Gastrocnemius medialis (tissue), 4 donors: ENCODE results near the gene SLC26A8. TPM values are rescaled to one million over a fixed set of nuclear protein-coding genes. Genes with fewer than 3 reads are reported as not detected.
"Not testable (repeated sequence)": the region's sequence is repeated elsewhere in the genome, so short reads cannot be mapped to it uniquely, and the experiment has no call there.

ENCODE experiments used
- ATAC-seq, 2 donors: fragments of 150-250 bp; one replicate each; pipeline ENCODE4 v1.9.1; 2016
- DNase-seq, 2 donors: peaks; one replicate each; pipeline ENCODE4 v3.0.0-alpha.2; 2019
- H3K27ac ChIP-seq, 4 donors: fragments of 200-600 bp; sonication (generic); 1 replicate in 1 of 4; 2 replicates in 3 of 4; pipeline ENCODE4 v1.5.1; 2016 to 2018; ENCODE audit warnings: mild to moderate bottlenecking in 2 of 4, moderate library complexity in 1 of 4
- H3K27me3 ChIP-seq, 3 donors: fragments of 200-600 bp; sonication (generic) in 2 of 3; 1 replicate in 1 of 3; 2 replicates in 2 of 3; pipeline versions ENCODE4 v1.5.1 to v1.6.0; 2016 to 2019; ENCODE audit warnings: mild to moderate bottlenecking in 1 of 3, moderate library complexity in 1 of 3
- H3K36me3 ChIP-seq, 2 donors: fragments of 200-600 bp; sonication (generic) in 1 of 2; one replicate each; pipeline ENCODE4 v1.5.1; 2017 to 2018
- H3K4me1 ChIP-seq, 2 donors: fragments of 200-600 bp; sonication (generic) in 1 of 2; one replicate each; pipeline ENCODE4 v1.5.1; 2016 to 2017; ENCODE audit warnings: mild to moderate bottlenecking in 2 of 2
- H3K4me3 ChIP-seq, 4 donors: fragments of 200-600 bp; sonication (generic) in 3 of 4; 1 replicate in 1 of 4; 2 replicates in 3 of 4; pipeline ENCODE4 v1.5.1; 2016 to 2019; ENCODE audit warnings: mild to moderate bottlenecking in 2 of 4
- H3K9me3 ChIP-seq, 3 donors: fragments of 200-600 bp; sonication (generic) in 2 of 3; 1 replicate in 1 of 3; 2 replicates in 2 of 3; pipeline ENCODE4 v1.5.1; 2016 to 2019
- POLR2A ChIP-seq, 2 donors: fragments of 450-650 bp; IDR thresholded peaks; one replicate each; pipeline ENCODE4 v1.6.1; 2017; ENCODE audit warnings: antibody characterized with exemption in 2 of 2, mild to moderate bottlenecking in 2 of 2, moderate library complexity in 2 of 2
- in situ Hi-C, 4 donors: fragments of 200-750 bp; cut with MboI; loops; one replicate each; pipeline versions ENCODE4 v1.15.0 to v1.8.0; 2017; ENCODE audit warnings: low sequenced_read_pairs in 4 of 4
- intact Hi-C: fragments of 100-400 bp; cut with DNase I; formaldehyde crosslinking; loops from one replicate; pipeline ENCODE4 v1.15.1; 2023; ENCODE audit warnings: low total_unique reads
- total RNA-seq, 4 donors: library from RNA; depleted of rRNA; stranded (reverse); fragments of >200 nt; gene quantifications; one replicate each; pipeline versions ENCODE4 v1.1.0 to v1.2.3, GENCODE V29; 2016
- TF ChIP-seq, protein P1 (sequence below), 5 experiments: fragments of 450-650 bp in 3 of 5; fragments of 200-600 bp in 2 of 5; sonication (generic) in 2 of 5; IDR thresholded peaks in 4 of 5; conservative IDR thresholded peaks in 1 of 5; 1 replicate in 4 of 5; 2 replicates in 1 of 5; pipeline ENCODE4 v1.5.1; 2016 to 2019; ENCODE audit warnings: antibody characterized with exemption in 5 of 5, mild to moderate bottlenecking in 3 of 5, moderate library complexity in 3 of 5

SLC26A8 gene
- total RNA-seq, 4 donors from 2014 or later, result 0.11 TPM; not detected in 3

DNA sequence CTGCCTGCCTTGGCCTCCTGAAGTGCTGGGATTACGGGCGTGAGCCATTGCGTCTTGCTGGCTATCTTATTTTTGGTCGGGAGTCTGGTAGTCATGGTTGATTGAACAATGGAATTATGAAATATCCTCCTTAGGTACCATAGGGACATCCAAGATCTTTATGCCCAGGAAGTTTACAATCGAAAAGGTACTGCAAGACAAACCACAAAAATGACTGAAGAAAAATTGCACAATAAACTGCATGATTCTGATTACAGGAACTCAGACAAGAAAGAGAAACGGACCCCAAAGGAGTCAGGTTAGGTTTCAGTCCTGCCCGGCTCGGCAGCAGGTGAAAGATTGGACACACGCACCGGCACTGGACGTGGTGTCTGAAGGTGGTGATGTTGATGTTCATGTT lies 5.3 kb downstream of the SLC26A8 start:
- Histone ChIP-seq H3K9me3 (no peaks in the 10 kb centered on the region), H3K27ac (no peak overlapping the region), H3K4me3 (no peak overlapping the region), H3K4me1 (no peaks in the 10 kb centered on the region), H3K36me3 (no peaks in the 10 kb centered on the region), H3K27me3 (peaks cover 0 to 7% (median 4%) of the 10 kb centered on the region in 3 donors)
- TF ChIP-seq POLR2A (IDR thresholded peaks at IDR 0.05), result no peak
- TF ChIP-seq, protein P1, sequence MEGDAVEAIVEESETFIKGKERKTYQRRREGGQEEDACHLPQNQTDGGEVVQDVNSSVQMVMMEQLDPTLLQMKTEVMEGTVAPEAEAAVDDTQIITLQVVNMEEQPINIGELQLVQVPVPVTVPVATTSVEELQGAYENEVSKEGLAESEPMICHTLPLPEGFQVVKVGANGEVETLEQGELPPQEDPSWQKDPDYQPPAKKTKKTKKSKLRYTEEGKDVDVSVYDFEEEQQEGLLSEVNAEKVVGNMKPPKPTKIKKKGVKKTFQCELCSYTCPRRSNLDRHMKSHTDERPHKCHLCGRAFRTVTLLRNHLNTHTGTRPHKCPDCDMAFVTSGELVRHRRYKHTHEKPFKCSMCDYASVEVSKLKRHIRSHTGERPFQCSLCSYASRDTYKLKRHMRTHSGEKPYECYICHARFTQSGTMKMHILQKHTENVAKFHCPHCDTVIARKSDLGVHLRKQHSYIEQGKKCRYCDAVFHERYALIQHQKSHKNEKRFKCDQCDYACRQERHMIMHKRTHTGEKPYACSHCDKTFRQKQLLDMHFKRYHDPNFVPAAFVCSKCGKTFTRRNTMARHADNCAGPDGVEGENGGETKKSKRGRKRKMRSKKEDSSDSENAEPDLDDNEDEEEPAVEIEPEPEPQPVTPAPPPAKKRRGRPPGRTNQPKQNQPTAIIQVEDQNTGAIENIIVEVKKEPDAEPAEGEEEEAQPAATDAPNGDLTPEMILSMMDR (IDR thresholded peaks at IDR 0.05 in 4 of 5, conservative IDR thresholded peaks at IDR 0.05 in 1 of 5), result no peak
- ATAC-seq (no peak), DNase-seq (no peak)
- in situ Hi-C loops (no loop called here), intact Hi-C loops (no loop called here)

DNA sequence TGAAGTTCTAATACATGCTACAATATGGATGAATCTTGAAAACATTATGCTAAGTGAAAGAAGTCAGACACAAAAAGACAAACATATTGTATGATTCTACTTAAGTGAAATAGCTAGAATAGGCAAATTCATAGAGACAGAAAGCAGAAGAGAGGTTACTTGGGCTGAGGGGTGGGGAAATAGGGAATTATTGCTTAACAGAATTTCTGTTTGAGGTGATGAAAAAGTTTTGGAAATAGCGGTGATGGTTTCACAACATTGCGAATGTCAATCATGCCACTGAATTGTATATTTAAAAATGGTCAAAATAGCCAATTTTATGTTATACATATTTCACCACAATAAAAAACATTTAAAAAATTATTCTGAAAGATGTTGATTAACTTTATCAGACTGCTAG lies 6.1 kb downstream of the SLC26A8 start:
- Histone ChIP-seq H3K4me1 (no peaks in the 10 kb centered on the region), H3K27me3 (no peaks in the 10 kb centered on the region), H3K27ac (no peak overlapping the region), H3K36me3 (no peaks in the 10 kb centered on the region), H3K4me3 (no peak overlapping the region), H3K9me3 (no peaks in the 10 kb centered on the region)
- TF ChIP-seq, protein P1 (IDR thresholded peaks at IDR 0.05 in 4 of 5, conservative IDR thresholded peaks at IDR 0.05 in 1 of 5), result no peak
- no peak for TF ChIP-seq POLR2A (IDR thresholded peaks at IDR 0.05)
- in situ Hi-C loops, result no loop called here
- ATAC-seq (no peak), DNase-seq (no peak)
- intact Hi-C loops, result no loop called here

DNA sequence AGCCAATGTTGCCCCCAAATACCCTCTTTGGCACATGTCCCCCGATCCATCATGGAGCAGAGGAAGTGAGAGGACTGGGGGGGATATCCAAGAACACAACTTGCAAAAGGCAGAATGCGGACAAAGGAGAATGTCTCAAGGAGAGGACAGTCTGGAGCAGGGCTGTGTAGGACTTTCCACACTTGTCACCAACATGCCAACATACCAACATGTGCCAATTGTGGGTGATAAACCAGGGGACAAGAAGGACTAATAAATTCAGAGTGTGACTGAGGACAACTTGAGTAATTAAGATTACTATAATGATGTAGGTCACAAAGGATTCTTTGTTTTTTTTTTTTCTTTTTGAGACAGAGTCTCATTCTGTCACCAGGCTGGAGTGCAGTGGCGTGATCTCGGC lies 8.8 kb downstream of the SLC26A8 start:
- no peak for ATAC-seq
- no peak for TF ChIP-seq POLR2A (IDR thresholded peaks at IDR 0.05)
- TF ChIP-seq, protein P1 (IDR thresholded peaks at IDR 0.05 in 4 of 5, conservative IDR thresholded peaks at IDR 0.05 in 1 of 5), result no peak
- H3K9me3 ChIP-seq, result no peaks in the 10 kb centered on the region
- no peak overlapping the region for H3K4me3 ChIP-seq
- no peak for DNase-seq
- intact Hi-C loops (no loop called here), in situ Hi-C loops (no loop called here)
- no peaks in the 10 kb centered on the region for H3K36me3 ChIP-seq
- no peak overlapping the region for H3K27ac ChIP-seq
- no peaks in the 10 kb centered on the region for H3K27me3 ChIP-seq
- no peaks in the 10 kb centered on the region for H3K4me1 ChIP-seq

DNA sequence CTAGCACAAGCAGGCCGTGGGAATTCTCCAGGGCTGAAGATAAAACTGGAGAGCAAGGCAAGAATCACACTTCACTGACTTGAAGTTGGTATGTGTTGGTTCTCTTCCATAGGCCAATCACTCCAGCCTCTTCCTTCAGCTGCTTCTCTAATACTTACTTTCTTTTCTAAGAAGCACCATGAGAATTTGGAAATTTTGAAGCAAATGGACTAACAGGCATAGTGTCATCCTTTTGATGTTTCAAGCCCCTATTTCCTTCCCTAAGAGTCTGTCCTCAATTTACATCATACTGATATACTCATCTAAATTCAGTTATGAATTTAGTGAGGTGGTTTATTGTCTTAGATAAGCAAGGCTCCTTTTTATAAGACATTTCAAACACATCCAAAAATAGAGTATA lies 24.0 kb downstream of the SLC26A8 start:
- Histone ChIP-seq H3K36me3 (no peaks in the 10 kb centered on the region), H3K4me3 (no peak overlapping the region), H3K4me1 (no peaks in the 10 kb centered on the region), H3K27ac (no peak overlapping the region), H3K27me3 (no peaks in the 10 kb centered on the region), H3K9me3 (no peaks in the 10 kb centered on the region)
- intact Hi-C loops, result no loop called here
- TF ChIP-seq, protein P1 (IDR thresholded peaks at IDR 0.05 in 4 of 5, conservative IDR thresholded peaks at IDR 0.05 in 1 of 5), result no peak
- no peak for TF ChIP-seq POLR2A (IDR thresholded peaks at IDR 0.05)
- ATAC-seq, result no peak
- no peak for DNase-seq
- in situ Hi-C loops, result no loop called here

DNA sequence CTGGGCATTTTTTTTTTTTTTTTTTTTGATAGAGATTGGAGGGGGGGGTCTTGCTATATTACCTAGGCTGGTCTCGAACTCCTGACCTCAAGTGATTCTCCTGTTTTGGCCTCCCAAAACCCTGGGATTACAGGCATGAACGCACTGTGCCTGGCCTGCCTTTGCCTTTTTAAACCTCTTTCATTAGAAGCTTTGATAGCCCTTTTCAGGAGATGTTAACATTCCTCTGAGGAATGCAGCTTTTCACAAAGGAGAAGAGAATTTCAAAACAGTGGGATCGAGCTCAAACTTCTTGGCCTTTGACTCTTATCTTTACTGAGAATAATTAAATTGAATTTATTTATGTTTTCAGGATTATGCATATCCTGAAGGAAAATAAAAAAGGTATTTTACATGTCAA lies 31.3 kb downstream of the SLC26A8 start:
- intact Hi-C loops, result no loop called here
- no peaks in the 10 kb centered on the region for H3K36me3 ChIP-seq
- ATAC-seq (no peak), DNase-seq (no peak)
- H3K4me1 ChIP-seq, result no peaks in the 10 kb centered on the region
- TF ChIP-seq, protein P1 (IDR thresholded peaks at IDR 0.05 in 4 of 5, conservative IDR thresholded peaks at IDR 0.05 in 1 of 5), result no peak
- TF ChIP-seq POLR2A (IDR thresholded peaks at IDR 0.05), result no peak
- no peak overlapping the region for H3K27ac ChIP-seq
- H3K9me3 ChIP-seq, result no peaks in the 10 kb centered on the region
- in situ Hi-C loops, result no loop called here
- H3K27me3 ChIP-seq, result no peaks in the 10 kb centered on the region
- H3K4me3 ChIP-seq, result no peak overlapping the region

DNA sequence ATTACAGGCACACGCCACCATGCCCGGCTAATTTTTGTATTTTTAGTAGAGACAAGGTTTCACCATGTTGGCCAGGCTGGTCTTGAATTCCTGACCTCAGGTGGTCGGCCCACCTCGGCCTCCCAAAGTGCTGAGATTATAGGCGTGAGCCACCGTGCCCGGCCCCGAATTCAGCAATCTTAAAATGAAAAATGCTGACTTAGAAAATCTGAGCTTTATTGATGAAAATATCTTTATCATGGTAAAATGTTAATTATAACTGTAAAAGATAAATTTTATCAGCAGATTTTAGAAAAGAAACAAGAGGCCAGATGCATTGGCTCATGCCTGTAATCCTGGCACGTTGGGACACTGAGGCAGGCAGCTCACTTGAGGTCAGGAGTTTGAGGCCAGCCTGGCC lies 36.4 kb downstream of the SLC26A8 start:
- H3K9me3 ChIP-seq, H3K4me3 ChIP-seq, DNase-seq, H3K27me3 ChIP-seq, H3K27ac ChIP-seq, in situ Hi-C loops, ATAC-seq, H3K4me1 ChIP-seq, H3K36me3 ChIP-seq, intact Hi-C loops: not testable (repeated sequence)
